K562 (cell line): Measurements from ENCODE around the gene RREB1. TPM values are rescaled to one million over a fixed set of nuclear protein-coding genes. Genes with fewer than 3 reads are reported as not detected.
A peak's percentile ranks its signal among the peaks of the same experiment; 100 is the strongest.

ENCODE experiments used
- ATF1 ChIP-seq, 2 experiments: fragments of 450-650 bp in 1 of 2; IDR thresholded peaks; 2 replicates each; pipeline ENCODE4 v1.6.1; 2016; ENCODE audit warnings: missing compliant biosample characterization in 1 of 2, missing genetic modification characterization in 1 of 2
- EP400 ChIP-seq: fragments of 450-650 bp; IDR thresholded peaks from 2 replicates; pipeline ENCODE4 v1.6.1; 2017; ENCODE audit warnings: antibody characterized with exemption, mild to moderate bottlenecking, moderate library complexity
- FOXK2 ChIP-seq, 2 experiments: fragments of 450-650 bp; IDR thresholded peaks in 1 of 2; conservative IDR thresholded peaks in 1 of 2; 2 replicates each; pipeline ENCODE4 v1.6.1; 2016; ENCODE audit warnings: low read depth in 2 of 2, mild to moderate bottlenecking in 1 of 2
- PCBP2 ChIP-seq: fragments of 200-400 bp; formaldehyde crosslinking; IDR thresholded peaks from 2 replicates; pipeline ENCODE4 v1.6.1; 2018; ENCODE audit warnings: low read length, low read depth, mild to moderate bottlenecking, moderate library complexity; ENCODE audit not compliant: poor library complexity, severe bottlenecking
- RB1 ChIP-seq: fragments of 450-650 bp; IDR thresholded peaks from 2 replicates; pipeline ENCODE4 v1.6.1; 2017; ENCODE audit warnings: low read depth, mild to moderate bottlenecking
- TSC22D4 ChIP-seq: fragments of 450-650 bp; IDR thresholded peaks from 2 replicates; pipeline ENCODE4 v1.6.1; 2016; ENCODE audit warnings: missing genetic modification characterization, missing biosample characterization, control low read depth
- polyA plus RNA-seq, 8 experiments: library from polyadenylated mRNA; depleted of rRNA in 4 of 8; stranded (reverse) in 5 of 8; unstranded in 3 of 8; fragments of >200 nt; fragmentation: Nextera tagmentation in 2 of 8; fragmentation: Illumina TruSeq in 1 of 8; extraction: Ambion mirVana in 2 of 8; extraction: Trizol in 1 of 8; gene quantifications; 2 replicates each; pipeline versions ENCODE4 v1.2.1 to v1.2.3, GENCODE V29; 2011 to 2014; ENCODE audit warnings: inconsistent platforms in 1 of 8, missing spikeins in 1 of 8
- total RNA-seq, 7 experiments: library from RNA; depleted of rRNA in 6 of 7; stranded (reverse); fragments of >200 nt in 6 of 7; fragmentation: Illumina TruSeq in 2 of 7; extraction: Trizol in 2 of 7; gene quantifications; 2 replicates each; pipeline versions ENCODE4 v1.2.1 to v1.2.3, GENCODE V29; 2011 to 2021; ENCODE audit warnings: low replicate concordance in 1 of 7
- TF ChIP-seq, protein P1 (sequence below): sonication (generic); formaldehyde crosslinking; IDR thresholded peaks from 2 replicates; pipeline ENCODE4 v1.8.0; 2023; ENCODE audit warnings: missing genetic modification reagents, mild to moderate bottlenecking, borderline replicate concordance
- TF ChIP-seq, protein P2 (sequence below), 2 experiments: fragments of 450-650 bp in 1 of 2; sonication (generic) in 1 of 2; formaldehyde crosslinking in 1 of 2; IDR thresholded peaks in 1 of 2; conservative IDR thresholded peaks in 1 of 2; 2 replicates each; pipeline versions ENCODE4 v1.6.1 to v1.8.1; 2016 to 2023; ENCODE audit warnings: mild to moderate bottlenecking in 2 of 2, moderate library complexity in 2 of 2, inconsistent platforms in 1 of 2, missing genetic modification reagents in 1 of 2
- TF ChIP-seq, protein P3 (sequence below): IDR thresholded peaks from 2 replicates; pipeline ENCODE4 v1.6.1; 2011; ENCODE audit warnings: borderline replicate concordance, low read depth, mild to moderate bottlenecking, moderate library complexity, low read length; ENCODE audit not compliant: insufficient read depth, poor library complexity, severe bottlenecking
- TF ChIP-seq, protein P4 (sequence below): sonication (generic); formaldehyde crosslinking; IDR thresholded peaks from 2 replicates; pipeline ENCODE4 v1.8.0; 2022; ENCODE audit warnings: mild to moderate bottlenecking, missing genetic modification reagents

RREB1 gene
- total and polyA plus RNA-seq, 9 of the 15 experiments (the other 6 are each of a cell fraction or from before 2014, with no cell fraction given), result 3.3 to 64.2 (median 19.3) TPM

DNA sequence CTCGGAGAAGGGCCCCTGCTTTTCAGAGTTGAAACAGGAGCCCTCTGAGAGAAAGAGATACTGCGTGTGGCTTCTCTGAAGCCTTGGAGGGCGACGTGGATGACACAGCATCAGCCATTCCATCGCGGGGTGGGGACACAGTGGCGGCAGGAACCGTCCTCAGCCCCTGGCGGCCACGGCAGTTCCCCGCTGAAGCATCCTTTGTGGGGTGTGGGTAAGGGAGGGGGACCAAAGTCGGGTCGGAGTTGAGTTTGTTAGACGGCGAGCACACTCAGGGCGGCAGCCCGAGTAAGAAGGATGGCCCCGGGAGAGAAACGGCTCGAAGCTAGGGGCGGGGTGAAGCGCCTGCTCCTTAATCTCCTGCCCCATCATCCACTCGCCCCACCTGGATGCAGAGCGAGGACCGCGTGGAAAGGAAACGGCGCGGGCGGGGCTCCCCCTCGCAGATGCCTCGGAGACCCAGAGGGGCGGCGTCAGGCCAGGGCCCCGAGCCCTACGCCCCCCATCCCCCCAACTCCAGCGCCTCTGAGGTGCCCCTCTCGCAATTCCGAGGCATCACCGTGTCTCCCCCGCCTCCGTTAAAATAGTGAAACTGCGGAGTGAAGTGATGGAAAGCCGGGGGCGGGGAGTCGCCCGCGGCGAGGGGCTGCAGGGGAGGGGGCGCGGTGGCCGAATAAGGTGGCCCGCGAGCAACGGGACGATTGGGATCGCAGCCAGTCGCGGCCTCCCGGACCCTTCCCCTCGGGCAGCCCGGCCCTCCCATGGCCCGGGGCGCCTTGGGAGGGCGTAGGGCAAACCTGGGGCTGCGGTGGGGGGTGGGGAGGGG is 796 bp upstream of the RREB1 start (continued):
- TF ChIP-seq, protein P1, sequence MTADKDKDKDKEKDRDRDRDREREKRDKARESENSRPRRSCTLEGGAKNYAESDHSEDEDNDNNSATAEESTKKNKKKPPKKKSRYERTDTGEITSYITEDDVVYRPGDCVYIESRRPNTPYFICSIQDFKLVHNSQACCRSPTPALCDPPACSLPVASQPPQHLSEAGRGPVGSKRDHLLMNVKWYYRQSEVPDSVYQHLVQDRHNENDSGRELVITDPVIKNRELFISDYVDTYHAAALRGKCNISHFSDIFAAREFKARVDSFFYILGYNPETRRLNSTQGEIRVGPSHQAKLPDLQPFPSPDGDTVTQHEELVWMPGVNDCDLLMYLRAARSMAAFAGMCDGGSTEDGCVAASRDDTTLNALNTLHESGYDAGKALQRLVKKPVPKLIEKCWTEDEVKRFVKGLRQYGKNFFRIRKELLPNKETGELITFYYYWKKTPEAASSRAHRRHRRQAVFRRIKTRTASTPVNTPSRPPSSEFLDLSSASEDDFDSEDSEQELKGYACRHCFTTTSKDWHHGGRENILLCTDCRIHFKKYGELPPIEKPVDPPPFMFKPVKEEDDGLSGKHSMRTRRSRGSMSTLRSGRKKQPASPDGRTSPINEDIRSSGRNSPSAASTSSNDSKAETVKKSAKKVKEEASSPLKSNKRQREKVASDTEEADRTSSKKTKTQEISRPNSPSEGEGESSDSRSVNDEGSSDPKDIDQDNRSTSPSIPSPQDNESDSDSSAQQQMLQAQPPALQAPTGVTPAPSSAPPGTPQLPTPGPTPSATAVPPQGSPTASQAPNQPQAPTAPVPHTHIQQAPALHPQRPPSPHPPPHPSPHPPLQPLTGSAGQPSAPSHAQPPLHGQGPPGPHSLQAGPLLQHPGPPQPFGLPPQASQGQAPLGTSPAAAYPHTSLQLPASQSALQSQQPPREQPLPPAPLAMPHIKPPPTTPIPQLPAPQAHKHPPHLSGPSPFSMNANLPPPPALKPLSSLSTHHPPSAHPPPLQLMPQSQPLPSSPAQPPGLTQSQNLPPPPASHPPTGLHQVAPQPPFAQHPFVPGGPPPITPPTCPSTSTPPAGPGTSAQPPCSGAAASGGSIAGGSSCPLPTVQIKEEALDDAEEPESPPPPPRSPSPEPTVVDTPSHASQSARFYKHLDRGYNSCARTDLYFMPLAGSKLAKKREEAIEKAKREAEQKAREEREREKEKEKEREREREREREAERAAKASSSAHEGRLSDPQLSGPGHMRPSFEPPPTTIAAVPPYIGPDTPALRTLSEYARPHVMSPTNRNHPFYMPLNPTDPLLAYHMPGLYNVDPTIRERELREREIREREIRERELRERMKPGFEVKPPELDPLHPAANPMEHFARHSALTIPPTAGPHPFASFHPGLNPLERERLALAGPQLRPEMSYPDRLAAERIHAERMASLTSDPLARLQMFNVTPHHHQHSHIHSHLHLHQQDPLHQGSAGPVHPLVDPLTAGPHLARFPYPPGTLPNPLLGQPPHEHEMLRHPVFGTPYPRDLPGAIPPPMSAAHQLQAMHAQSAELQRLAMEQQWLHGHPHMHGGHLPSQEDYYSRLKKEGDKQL (CRISPR knock-in tag), result no peak
- TF ChIP-seq TSC22D4 (tag) (no peak), FOXK2 (conservative IDR thresholded peaks at IDR 0.05 in 1 of 2, IDR thresholded peaks at IDR 0.05 in 1 of 2; ENCODE audit: low read depth in 2 of 2) (peak; percentile 43 to 62; a peak in 2 of 4 replicates), ATF1 (CRISPR knock-in tag; IDR thresholded peaks at IDR 0.05) (no peak), ATF1 (tag; IDR thresholded peaks at IDR 0.05) (peak; percentile 75), PCBP2 (no peak), RB1 (peak; percentile 13), EP400 (peak; percentile 83)
- TF ChIP-seq, protein P2, sequence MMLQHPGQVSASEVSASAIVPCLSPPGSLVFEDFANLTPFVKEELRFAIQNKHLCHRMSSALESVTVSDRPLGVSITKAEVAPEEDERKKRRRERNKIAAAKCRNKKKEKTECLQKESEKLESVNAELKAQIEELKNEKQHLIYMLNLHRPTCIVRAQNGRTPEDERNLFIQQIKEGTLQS (IDR thresholded peaks at IDR 0.05), result 0 out of 2 replicates have a peak, but pooled peaks have one; percentile 25
- TF ChIP-seq, protein P2 (CRISPR knock-in tag; conservative IDR thresholded peaks at IDR 0.05), result no peak
- TF ChIP-seq, protein P3, sequence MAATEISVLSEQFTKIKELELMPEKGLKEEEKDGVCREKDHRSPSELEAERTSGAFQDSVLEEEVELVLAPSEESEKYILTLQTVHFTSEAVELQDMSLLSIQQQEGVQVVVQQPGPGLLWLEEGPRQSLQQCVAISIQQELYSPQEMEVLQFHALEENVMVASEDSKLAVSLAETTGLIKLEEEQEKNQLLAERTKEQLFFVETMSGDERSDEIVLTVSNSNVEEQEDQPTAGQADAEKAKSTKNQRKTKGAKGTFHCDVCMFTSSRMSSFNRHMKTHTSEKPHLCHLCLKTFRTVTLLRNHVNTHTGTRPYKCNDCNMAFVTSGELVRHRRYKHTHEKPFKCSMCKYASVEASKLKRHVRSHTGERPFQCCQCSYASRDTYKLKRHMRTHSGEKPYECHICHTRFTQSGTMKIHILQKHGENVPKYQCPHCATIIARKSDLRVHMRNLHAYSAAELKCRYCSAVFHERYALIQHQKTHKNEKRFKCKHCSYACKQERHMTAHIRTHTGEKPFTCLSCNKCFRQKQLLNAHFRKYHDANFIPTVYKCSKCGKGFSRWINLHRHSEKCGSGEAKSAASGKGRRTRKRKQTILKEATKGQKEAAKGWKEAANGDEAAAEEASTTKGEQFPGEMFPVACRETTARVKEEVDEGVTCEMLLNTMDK, result peak; percentile 54
- TF ChIP-seq, protein P4, sequence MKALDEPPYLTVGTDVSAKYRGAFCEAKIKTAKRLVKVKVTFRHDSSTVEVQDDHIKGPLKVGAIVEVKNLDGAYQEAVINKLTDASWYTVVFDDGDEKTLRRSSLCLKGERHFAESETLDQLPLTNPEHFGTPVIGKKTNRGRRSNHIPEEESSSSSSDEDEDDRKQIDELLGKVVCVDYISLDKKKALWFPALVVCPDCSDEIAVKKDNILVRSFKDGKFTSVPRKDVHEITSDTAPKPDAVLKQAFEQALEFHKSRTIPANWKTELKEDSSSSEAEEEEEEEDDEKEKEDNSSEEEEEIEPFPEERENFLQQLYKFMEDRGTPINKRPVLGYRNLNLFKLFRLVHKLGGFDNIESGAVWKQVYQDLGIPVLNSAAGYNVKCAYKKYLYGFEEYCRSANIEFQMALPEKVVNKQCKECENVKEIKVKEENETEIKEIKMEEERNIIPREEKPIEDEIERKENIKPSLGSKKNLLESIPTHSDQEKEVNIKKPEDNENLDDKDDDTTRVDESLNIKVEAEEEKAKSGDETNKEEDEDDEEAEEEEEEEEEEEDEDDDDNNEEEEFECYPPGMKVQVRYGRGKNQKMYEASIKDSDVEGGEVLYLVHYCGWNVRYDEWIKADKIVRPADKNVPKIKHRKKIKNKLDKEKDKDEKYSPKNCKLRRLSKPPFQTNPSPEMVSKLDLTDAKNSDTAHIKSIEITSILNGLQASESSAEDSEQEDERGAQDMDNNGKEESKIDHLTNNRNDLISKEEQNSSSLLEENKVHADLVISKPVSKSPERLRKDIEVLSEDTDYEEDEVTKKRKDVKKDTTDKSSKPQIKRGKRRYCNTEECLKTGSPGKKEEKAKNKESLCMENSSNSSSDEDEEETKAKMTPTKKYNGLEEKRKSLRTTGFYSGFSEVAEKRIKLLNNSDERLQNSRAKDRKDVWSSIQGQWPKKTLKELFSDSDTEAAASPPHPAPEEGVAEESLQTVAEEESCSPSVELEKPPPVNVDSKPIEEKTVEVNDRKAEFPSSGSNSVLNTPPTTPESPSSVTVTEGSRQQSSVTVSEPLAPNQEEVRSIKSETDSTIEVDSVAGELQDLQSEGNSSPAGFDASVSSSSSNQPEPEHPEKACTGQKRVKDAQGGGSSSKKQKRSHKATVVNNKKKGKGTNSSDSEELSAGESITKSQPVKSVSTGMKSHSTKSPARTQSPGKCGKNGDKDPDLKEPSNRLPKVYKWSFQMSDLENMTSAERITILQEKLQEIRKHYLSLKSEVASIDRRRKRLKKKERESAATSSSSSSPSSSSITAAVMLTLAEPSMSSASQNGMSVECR (CRISPR knock-in tag), result 0 out of 2 replicates have a peak, but pooled peaks have one; percentile 49
